Activated effector memory CD4-positive, alpha-beta T cell treated with Interleukin-2 at 50 U/mL for 16 hours (primary cell): ENCODE data around the gene FGGY.

Source experiments
- DNase-seq: peaks from one replicate; pipeline ENCODE4 v3.0.0-alpha.2; 2020

FGGY gene

GRCh38 chr1:59418363-59419144, 121.7 kb downstream of the FGGY start:
- no peak for DNase-seq

GRCh38 chr1:59419361-59420140, 122.7 kb downstream of the FGGY start:
- no peak for DNase-seq

GRCh38 chr1:59421232-59421920, 124.5 kb downstream of the FGGY start:
- DNase-seq: no peak

- no peak for DNase-seq
Measured at GRCh38 chr1:59422921-59423575, 126.2 kb downstream of the FGGY start.

- no peak for DNase-seq
Measured at GRCh38 chr1:59427155-59427554, 130.3 kb downstream of the FGGY start.

- no peak for DNase-seq
Measured at GRCh38 chr1:59427784-59428183, 130.9 kb downstream of the FGGY start.

- no peak for DNase-seq
Measured at GRCh38 chr1:59428828-59429227, 131.9 kb downstream of the FGGY start.

GRCh38 chr1:59429656-59430055, 132.8 kb downstream of the FGGY start:
- no peak for DNase-seq

GRCh38 chr1:59431566-59432294, 134.8 kb downstream of the FGGY start:
- DNase-seq: no peak

GRCh38 chr1:59432531-59433439, 135.9 kb downstream of the FGGY start:
- DNase-seq: no peak

GRCh38 chr1:59433440-59433813, 136.5 kb downstream of the FGGY start:
- DNase-seq: no peak

- no peak for DNase-seq
Measured at GRCh38 chr1:59434336-59434735, 137.4 kb downstream of the FGGY start.

- no peak for DNase-seq
Measured at GRCh38 chr1:59436637-59437036, 139.7 kb downstream of the FGGY start.

GRCh38 chr1:59438058-59438560, 141.2 kb downstream of the FGGY start:
- no peak for DNase-seq

- no peak for DNase-seq
Measured at GRCh38 chr1:59442492-59442891, 145.6 kb downstream of the FGGY start.

- DNase-seq: no peak
Measured at GRCh38 chr1:59443310-59443709, 146.4 kb downstream of the FGGY start.

GRCh38 chr1:59444520-59444919, 147.6 kb downstream of the FGGY start:
- no peak for DNase-seq

- DNase-seq: no peak
Measured at GRCh38 chr1:59445040-59445439, 148.1 kb downstream of the FGGY start.

- DNase-seq: no peak
Measured at GRCh38 chr1:59446257-59446901, 149.5 kb downstream of the FGGY start.

GRCh38 chr1:59452026-59452425, 155.1 kb downstream of the FGGY start:
- no peak for DNase-seq

GRCh38 chr1:59452559-59452958, 155.7 kb downstream of the FGGY start:
- no peak for DNase-seq
